ENCODE measurements around the gene NTF3.

The NTF3 gene

DNA sequence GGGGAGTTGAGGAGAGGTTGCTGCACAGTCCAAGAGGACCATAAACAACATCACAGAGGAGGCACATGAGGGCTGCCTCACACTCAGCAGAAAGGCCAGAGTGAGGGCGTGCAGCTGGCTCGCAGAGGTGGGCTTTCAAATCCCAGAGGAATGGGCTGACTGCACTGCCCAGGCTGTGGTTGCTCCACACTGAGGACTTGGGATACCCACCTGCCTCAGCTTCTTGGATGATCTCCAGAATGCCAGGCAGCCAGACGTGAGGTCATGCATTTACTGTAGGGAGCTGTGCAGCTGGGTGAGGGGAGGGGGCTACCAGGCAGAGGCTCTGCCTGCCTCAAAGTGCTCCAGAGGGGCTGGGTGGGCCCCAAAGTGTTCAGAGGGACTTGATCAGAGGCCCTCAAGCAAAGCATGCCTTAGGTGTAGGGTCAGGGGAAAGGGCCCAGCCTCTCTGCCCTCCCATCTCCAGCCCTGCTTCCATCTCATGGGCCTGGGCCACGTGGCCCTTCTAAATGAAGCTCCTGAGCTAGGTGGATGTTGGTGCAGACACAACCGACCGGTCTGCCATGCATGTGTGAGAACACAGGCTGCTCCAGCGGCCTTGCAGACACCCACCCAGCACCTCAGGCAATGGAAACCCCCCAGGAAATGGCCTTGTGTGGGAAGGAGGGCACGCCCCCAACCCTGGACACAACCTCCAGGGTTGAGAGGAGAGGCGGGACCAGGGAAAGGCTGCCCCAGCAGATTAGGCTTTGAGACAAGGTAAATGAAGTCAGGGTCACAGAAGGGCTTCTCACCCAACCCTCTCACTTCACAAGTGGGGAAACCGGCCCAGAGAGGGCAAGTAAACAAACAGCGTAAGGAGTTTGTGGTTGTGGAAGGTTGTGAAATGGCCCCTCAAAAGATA lies 90.8 kb downstream of the NTF3 start:
- TF ChIP-seq, protein P1, sequence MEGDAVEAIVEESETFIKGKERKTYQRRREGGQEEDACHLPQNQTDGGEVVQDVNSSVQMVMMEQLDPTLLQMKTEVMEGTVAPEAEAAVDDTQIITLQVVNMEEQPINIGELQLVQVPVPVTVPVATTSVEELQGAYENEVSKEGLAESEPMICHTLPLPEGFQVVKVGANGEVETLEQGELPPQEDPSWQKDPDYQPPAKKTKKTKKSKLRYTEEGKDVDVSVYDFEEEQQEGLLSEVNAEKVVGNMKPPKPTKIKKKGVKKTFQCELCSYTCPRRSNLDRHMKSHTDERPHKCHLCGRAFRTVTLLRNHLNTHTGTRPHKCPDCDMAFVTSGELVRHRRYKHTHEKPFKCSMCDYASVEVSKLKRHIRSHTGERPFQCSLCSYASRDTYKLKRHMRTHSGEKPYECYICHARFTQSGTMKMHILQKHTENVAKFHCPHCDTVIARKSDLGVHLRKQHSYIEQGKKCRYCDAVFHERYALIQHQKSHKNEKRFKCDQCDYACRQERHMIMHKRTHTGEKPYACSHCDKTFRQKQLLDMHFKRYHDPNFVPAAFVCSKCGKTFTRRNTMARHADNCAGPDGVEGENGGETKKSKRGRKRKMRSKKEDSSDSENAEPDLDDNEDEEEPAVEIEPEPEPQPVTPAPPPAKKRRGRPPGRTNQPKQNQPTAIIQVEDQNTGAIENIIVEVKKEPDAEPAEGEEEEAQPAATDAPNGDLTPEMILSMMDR (IDR thresholded peaks at IDR 0.05; ENCODE audit: low read depth, low read length, missing control alignments) = no peak
- no peak for DNase-seq (ENCODE audit: extremely low read depth, low read depth)
- no peak overlapping the region for H3K4me3 ChIP-seq (replicated peaks; ENCODE audit: low read depth, low read length)

DNA sequence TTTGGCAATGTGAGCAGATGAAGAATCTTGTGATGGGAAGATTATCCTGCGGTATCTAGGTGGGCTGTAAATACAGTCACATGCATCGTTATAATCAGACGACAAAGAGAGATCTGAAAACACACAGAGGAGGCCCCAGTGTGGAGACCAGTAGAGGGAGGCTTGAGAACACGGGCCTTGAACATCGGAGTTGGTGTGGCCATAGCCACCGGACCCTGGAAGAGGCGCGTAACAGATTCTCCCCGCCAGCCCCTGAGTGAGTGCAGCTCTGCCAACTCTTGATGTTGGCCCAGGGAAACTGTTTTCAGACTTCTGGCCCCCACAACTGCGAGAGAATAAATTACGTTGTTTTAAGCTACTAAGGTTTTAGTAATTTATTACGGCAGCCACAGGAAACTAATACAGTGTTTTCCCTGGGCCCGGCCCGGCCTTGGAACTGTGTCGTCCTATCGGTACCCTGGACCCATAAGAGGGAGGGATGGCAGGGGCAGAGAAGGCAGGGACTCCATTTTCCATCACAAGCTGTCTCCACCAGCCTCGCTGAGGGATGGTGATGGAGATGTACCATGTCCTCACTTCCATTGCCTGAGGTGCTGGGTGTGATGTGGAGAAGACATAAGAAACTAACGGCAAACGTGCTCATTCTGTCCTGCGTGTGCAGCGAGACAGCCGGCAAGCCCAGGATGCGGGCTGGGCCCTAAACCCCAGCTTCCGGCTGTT lies 91.6 kb downstream of the NTF3 start:
- no peak overlapping the region for H3K4me3 ChIP-seq (replicated peaks; ENCODE audit: low read depth, low read length)
- TF ChIP-seq, protein P1 (IDR thresholded peaks at IDR 0.05; ENCODE audit: low read depth, low read length, missing control alignments) = no peak
- DNase-seq (ENCODE audit: extremely low read depth, low read depth) = no peak

DNA sequence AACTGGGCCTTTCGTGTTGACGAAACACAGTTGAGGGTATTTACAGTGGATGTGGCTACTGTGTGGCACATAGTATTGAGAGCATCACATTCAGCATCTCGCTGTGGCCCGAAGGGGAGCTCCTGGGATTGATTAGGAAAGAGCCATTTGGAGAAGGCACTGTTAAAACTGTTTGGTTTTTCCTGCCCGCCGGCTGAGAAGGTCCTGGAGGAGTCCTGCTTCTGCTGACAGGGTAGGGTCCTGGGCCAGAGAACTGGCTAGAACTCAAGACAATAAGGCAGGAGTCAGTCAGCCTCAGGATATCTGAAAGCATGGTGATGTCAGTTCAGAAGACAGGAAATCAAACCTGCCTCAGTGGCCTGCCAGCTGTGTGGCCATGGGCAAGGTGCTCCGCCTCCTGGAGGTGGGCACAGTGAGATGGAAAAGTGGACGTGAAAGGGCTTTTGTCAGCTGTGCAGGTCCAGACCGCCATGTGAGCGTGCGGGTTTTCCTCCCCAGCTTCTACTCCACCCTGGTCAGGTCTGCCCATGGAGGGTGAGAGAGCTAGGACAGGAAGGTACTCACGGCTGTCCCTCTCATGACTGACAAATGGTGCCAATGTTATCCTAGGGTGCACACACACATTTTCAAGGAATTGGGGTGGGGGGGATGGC lies 92.3 kb downstream of the NTF3 start:
- H3K4me3 ChIP-seq (replicated peaks; ENCODE audit: low read depth, low read length) = no peak overlapping the region
- no peak for DNase-seq (ENCODE audit: extremely low read depth, low read depth)
- TF ChIP-seq, protein P1 (IDR thresholded peaks at IDR 0.05; ENCODE audit: low read depth, low read length, missing control alignments) = no peak

DNA sequence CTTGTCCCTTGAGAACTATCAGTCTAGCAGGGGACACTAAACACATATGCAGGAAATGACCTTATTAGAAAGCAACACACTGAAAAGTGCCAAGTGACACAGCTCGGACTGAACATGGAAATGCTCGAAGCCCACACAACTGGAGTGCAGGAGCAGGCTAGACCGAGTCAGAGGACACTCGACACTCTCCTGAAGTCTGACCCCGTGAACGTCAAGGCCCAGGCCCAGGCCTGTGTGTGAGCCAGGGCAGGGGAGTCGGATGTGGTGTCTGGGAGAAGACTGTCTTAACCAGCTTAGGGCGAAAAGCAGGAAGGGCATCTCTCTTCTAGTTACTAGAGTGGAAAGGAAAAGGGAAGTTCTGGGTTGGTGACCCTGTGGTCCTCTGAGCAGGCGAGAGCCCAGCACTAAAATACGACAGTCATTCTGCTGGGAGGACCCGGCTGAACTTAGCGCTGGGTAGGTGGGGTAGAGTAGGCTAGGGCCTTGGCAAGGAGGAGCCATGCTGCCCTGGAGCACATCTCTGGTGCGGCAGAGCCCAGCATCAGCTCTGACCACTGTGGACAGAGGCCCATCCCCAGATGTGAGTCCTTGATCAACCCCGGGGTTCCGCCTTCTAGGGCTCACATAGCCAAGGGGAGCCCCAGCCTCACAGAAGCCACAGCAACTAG lies 93.0 kb downstream of the NTF3 start:
- no peak overlapping the region for H3K4me3 ChIP-seq (replicated peaks; ENCODE audit: low read depth, low read length)
- no peak for DNase-seq (ENCODE audit: extremely low read depth, low read depth)
- TF ChIP-seq, protein P1 (IDR thresholded peaks at IDR 0.05; ENCODE audit: low read depth, low read length, missing control alignments) = no peak

DNA sequence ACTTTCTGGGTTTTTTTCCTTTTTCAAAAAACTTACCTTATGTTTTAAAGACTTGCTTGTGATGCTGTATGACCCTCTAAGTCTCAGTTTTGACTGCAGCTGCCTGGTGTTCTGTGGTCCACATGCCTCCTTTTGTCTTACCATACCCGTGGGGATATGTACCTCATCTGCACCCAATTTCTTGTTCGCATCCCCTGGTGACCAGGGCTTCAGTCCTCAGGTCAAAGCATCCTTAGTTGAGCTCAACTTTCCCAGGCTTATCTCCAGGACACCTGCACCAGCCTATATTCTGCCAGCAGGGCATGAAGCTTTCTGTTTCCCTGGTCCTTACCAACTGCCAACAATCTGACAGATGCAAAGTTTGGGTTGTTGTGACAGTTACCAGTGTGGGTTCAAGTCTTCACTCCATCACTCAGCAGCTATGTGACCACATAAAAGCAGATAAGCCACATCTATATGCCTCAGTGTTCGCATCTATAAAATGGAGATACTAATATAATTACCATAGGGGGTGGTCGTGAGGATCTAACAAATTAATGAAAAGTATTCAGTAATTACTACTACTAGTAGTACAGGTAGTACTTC lies 94.0 kb downstream of the NTF3 start:
- TF ChIP-seq, protein P1 (IDR thresholded peaks at IDR 0.05; ENCODE audit: low read depth, low read length, missing control alignments) = no peak
- H3K4me3 ChIP-seq (replicated peaks; ENCODE audit: low read depth, low read length) = no peak overlapping the region
- no peak for DNase-seq (ENCODE audit: extremely low read depth, low read depth)

DNA sequence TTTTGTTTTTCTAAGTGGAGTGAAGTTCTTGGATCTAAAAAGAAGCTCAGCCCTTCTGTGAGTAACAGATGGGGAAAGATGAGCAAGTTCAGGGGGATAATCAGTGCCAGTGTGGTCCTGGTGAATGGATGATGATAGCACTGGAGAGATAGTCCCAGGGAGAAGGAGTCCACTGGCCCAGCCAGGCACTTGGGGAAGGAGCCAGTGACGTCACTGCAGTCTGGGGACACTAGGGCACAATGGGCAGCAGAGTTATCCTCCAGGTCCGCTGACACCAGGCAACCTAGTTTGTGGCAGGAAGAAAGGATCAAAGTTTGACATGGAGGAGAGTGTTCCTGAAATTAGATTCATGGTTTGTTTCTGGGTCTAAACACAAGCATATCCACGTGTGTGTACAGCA lies 101.5 kb downstream of the NTF3 start:
- no peak overlapping the region for H3K4me3 ChIP-seq (replicated peaks; ENCODE audit: low read depth, low read length)
- DNase-seq (ENCODE audit: extremely low read depth, low read depth) = no peak
- TF ChIP-seq, protein P1 (IDR thresholded peaks at IDR 0.05; ENCODE audit: low read depth, low read length, missing control alignments) = no peak

Measured in HFF-Myc (cell line).